ENCODE measurements around the gene CKLF. TPM values are rescaled to one million over a fixed set of nuclear protein-coding genes. Genes with fewer than 3 reads are reported as not detected.

Gene CKLF
- total RNA-seq, 1 experiment from 2014 or later = 47.9 TPM

GRCh38 chr16:66572356-66572755 is 20.0 kb downstream of the CKLF start:
- POLR2A ChIA-PET (ENCODE audit: low non-redundant PET) = no interaction called here
- intact Hi-C loops (cut with micrococcal nuclease; ENCODE audit: unreplicated experiment) = no loop called here

GRCh38 chr16:66574081-66574480 is 21.7 kb downstream of the CKLF start:
- TF ChIP-seq EZH2 (IDR thresholded peaks at IDR 0.05; ENCODE audit: borderline replicate concordance, low read depth, low read length, poor library complexity, severe bottlenecking) (no peak), CTCF (conservative IDR thresholded peaks at IDR 0.05; ENCODE audit: low read depth, low read length) (no peak)
- H3K4me3 ChIP-seq (ENCODE audit: low read depth, low read length, poor library complexity, severe bottlenecking) = no peak overlapping the region
- BruUV-seq (replicated peaks) = no TSS peak
- DNase-seq (ENCODE audit: low spot score) = no peak
- CTCF ChIA-PET = no interaction called here
- intact Hi-C loops (cut with micrococcal nuclease; ENCODE audit: unreplicated experiment) = no loop called here
- no peaks in the 10 kb centered on the region for H3K27me3 ChIP-seq (replicated peaks; ENCODE audit: insufficient read depth, low read depth, low read length, poor library complexity)
- POLR2A ChIA-PET (ENCODE audit: low non-redundant PET) = no interaction called here
- no peak overlapping the region for H3K27ac ChIP-seq (ENCODE audit: low read depth, low read length, poor library complexity, severe bottlenecking)
- H3K9me3 ChIP-seq (ENCODE audit: low read depth, low read length, poor library complexity, severe bottlenecking) = no peaks in the 10 kb centered on the region
- H3K36me3 ChIP-seq (ENCODE audit: insufficient read depth, low read length, poor library complexity, severe bottlenecking) = no peaks in the 10 kb centered on the region
- no peaks in the 10 kb centered on the region for H3K4me1 ChIP-seq (ENCODE audit: insufficient read depth, low read length, poor library complexity, severe bottlenecking)

More at GRCh38 chr16:66572356-66572755, 20.0 kb downstream of the CKLF start:
- CTCF ChIA-PET = no interaction called here
- no peak for DNase-seq (ENCODE audit: low spot score)
- no peaks in the 10 kb centered on the region for H3K27me3 ChIP-seq (replicated peaks; ENCODE audit: insufficient read depth, low read depth, low read length, poor library complexity)
- TF ChIP-seq EZH2 (IDR thresholded peaks at IDR 0.05; ENCODE audit: borderline replicate concordance, low read depth, low read length, poor library complexity, severe bottlenecking) (no peak), CTCF (conservative IDR thresholded peaks at IDR 0.05; ENCODE audit: low read depth, low read length) (no peak)
- no peak overlapping the region for H3K4me3 ChIP-seq (ENCODE audit: low read depth, low read length, poor library complexity, severe bottlenecking)
- H3K4me1 ChIP-seq (ENCODE audit: insufficient read depth, low read length, poor library complexity, severe bottlenecking) = no peaks in the 10 kb centered on the region
- peaks cover 3% of the 10 kb centered on the region for H3K36me3 ChIP-seq (ENCODE audit: insufficient read depth, low read length, poor library complexity, severe bottlenecking)
- BruUV-seq (replicated peaks) = no TSS peak
- no peaks in the 10 kb centered on the region for H3K9me3 ChIP-seq (ENCODE audit: low read depth, low read length, poor library complexity, severe bottlenecking)
- H3K27ac ChIP-seq (ENCODE audit: low read depth, low read length, poor library complexity, severe bottlenecking) = no peak overlapping the region

GRCh38 chr16:66574531-66574930 is 22.2 kb downstream of the CKLF start:
- TF ChIP-seq CTCF (conservative IDR thresholded peaks at IDR 0.05; ENCODE audit: low read depth, low read length) = no peak
- no peak for TF ChIP-seq EZH2 (IDR thresholded peaks at IDR 0.05; ENCODE audit: borderline replicate concordance, low read depth, low read length, poor library complexity, severe bottlenecking)
- Histone ChIP-seq H3K4me3 (ENCODE audit: low read depth, low read length, poor library complexity, severe bottlenecking) (no peak overlapping the region), H3K4me1 (ENCODE audit: insufficient read depth, low read length, poor library complexity, severe bottlenecking) (no peaks in the 10 kb centered on the region), H3K27me3 (replicated peaks; ENCODE audit: insufficient read depth, low read depth, low read length, poor library complexity) (no peaks in the 10 kb centered on the region), H3K36me3 (ENCODE audit: insufficient read depth, low read length, poor library complexity, severe bottlenecking) (no peaks in the 10 kb centered on the region), H3K9me3 (ENCODE audit: low read depth, low read length, poor library complexity, severe bottlenecking) (no peaks in the 10 kb centered on the region), H3K27ac (ENCODE audit: low read depth, low read length, poor library complexity, severe bottlenecking) (no peak overlapping the region)
- ChIA-PET CTCF (no interaction called here), POLR2A (ENCODE audit: low non-redundant PET) (no interaction called here)
- intact Hi-C loops (cut with micrococcal nuclease; ENCODE audit: unreplicated experiment) = no loop called here
- no TSS peak for BruUV-seq (replicated peaks)
- no peak for DNase-seq (ENCODE audit: low spot score)

All from A673 (cell line).